Inflammatory macrophage treated with lipopolysaccharide for 4 hours (primary cell): Measurements from ENCODE around the gene GPR78.

ENCODE experiments used
- DNase-seq: peaks from one replicate; pipeline ENCODE4 v3.0.0-alpha.2; 2020

GPR78 gene

GRCh38 chr4:8587469-8588195 lies 7.4 kb downstream of the GPR78 start:
- DNase-seq, result no peak

GRCh38 chr4:8588196-8588470 lies 7.9 kb downstream of the GPR78 start:
- DNase-seq, result no peak

GRCh38 chr4:8589336-8589735 lies 9.1 kb downstream of the GPR78 start:
- no peak for DNase-seq

- DNase-seq, result no peak
Observed at GRCh38 chr4:8589823-8590545, 9.8 kb downstream of the GPR78 start.

- no peak for DNase-seq
Observed at GRCh38 chr4:8590546-8590880, 10.3 kb downstream of the GPR78 start.

GRCh38 chr4:8591114-8591513 lies 10.9 kb downstream of the GPR78 start:
- DNase-seq, result no peak

- no peak for DNase-seq
Observed at GRCh38 chr4:8591626-8592365, 11.6 kb downstream of the GPR78 start.

GRCh38 chr4:8592366-8593263 lies 12.4 kb downstream of the GPR78 start, which contains the start of gene CPZ:
Gene CPZ (plus strand): TSS chr4:8592765. CDS start chr4:8592834, 69 bp downstream.
- DNase-seq, result no peak

GRCh38 chr4:8593264-8594096 lies 13.3 kb downstream of the GPR78 start:
- no peak for DNase-seq

GRCh38 chr4:8594097-8595038 lies 14.2 kb downstream of the GPR78 start:
- peak; percentile 59 for DNase-seq

- DNase-seq, result no peak
Observed at GRCh38 chr4:8595237-8596087, 15.3 kb downstream of the GPR78 start.

- no peak for DNase-seq
Observed at GRCh38 chr4:8596891-8597290, 16.7 kb downstream of the GPR78 start.

GRCh38 chr4:8597319-8597718 lies 17.1 kb downstream of the GPR78 start:
- DNase-seq, result no peak

GRCh38 chr4:8597791-8598190 lies 17.6 kb downstream of the GPR78 start:
- no peak for DNase-seq

GRCh38 chr4:8598391-8599090 lies 18.3 kb downstream of the GPR78 start:
- no peak for DNase-seq

- DNase-seq, result no peak
Observed at GRCh38 chr4:8599091-8599460, 18.9 kb downstream of the GPR78 start.

GRCh38 chr4:8599657-8600056 lies 19.5 kb downstream of the GPR78 start:
- no peak for DNase-seq

GRCh38 chr4:8600266-8600665 lies 20.1 kb downstream of the GPR78 start:
- DNase-seq, result no peak

GRCh38 chr4:8600686-8601085 lies 20.5 kb downstream of the GPR78 start:
- DNase-seq, result no peak
